SK-N-SH (cell line): Measurements from ENCODE around the gene CDSN. TPM values are rescaled to one million over a fixed set of nuclear protein-coding genes. Genes with fewer than 3 reads are reported as not detected.

Experiments
- CTCF ChIA-PET: fragments of 300-600, 350-600 bp; formaldehyde crosslinking; extraction: SDS; loops from one replicate; lab custom pipeline; 2021; lab: Yijun Ruan, JAX
- POLR2A ChIA-PET: fragments of 350-600 bp; sonication (Branson Sonifier 250); formaldehyde crosslinking; extraction: SDS; loops from one replicate; lab custom pipeline; 2020; ENCODE audit warnings: antibody characterized with exemption, inconsistent platforms; lab: Yijun Ruan, JAX
- DNase-seq: peaks from one replicate; pipeline ENCODE4 v3.0.0; 2012
- H2AFZ ChIP-seq: fragments of 200-600 bp; sonication (generic); 2 replicates; pipeline ENCODE4 v1.8.1; 2016; ENCODE audit warnings: antibody characterized with exemption, mild to moderate bottlenecking, low read depth
- H3F3A ChIP-seq: fragments of 200-600 bp; sonication (generic); replicated peaks from 2 replicates; pipeline ENCODE3; 2016; ENCODE audit warnings: antibody characterized with exemption, mild to moderate bottlenecking; ENCODE audit not compliant: insufficient read depth
- H3K27ac ChIP-seq, 2 experiments: fragments of 200-500 bp in 1 of 2; fragments of 200-600 bp in 1 of 2; sonication (Bioruptor generic) in 1 of 2; sonication (generic), shearing (Covaris generic) in 1 of 2; 2 replicates each; pipeline versions ENCODE4 v1.5.1 to v1.6.1; 2014 to 2016; ENCODE audit warnings: low read depth in 2 of 2, inconsistent platforms in 1 of 2, low read length in 1 of 2, mild to moderate bottlenecking in 1 of 2, mixed read lengths in 1 of 2
- H3K27me3 ChIP-seq: fragments of 200-600 bp; sonication (generic), shearing (Covaris generic); 2 replicates; pipeline ENCODE4 v1.6.1; 2016; ENCODE audit warnings: mixed run types; ENCODE audit not compliant: insufficient read depth
- H3K36me3 ChIP-seq, 2 experiments: fragments of 200-500 bp in 1 of 2; fragments of 200-600 bp in 1 of 2; sonication (Bioruptor generic) in 1 of 2; sonication (generic) in 1 of 2; replicated peaks in 1 of 2; 2 replicates each; pipeline versions ENCODE3 to v1.5.1; 2014 to 2016; ENCODE audit warnings: low read length in 1 of 2, mild to moderate bottlenecking in 1 of 2; ENCODE audit not compliant: insufficient read depth in 2 of 2, control insufficient read depth in 1 of 2
- H3K4me1 ChIP-seq, 2 experiments: fragments of 200-500 bp in 1 of 2; fragments of 200-600 bp in 1 of 2; sonication (Bioruptor generic) in 1 of 2; sonication (generic), shearing (Covaris generic) in 1 of 2; 2 replicates each; pipeline versions ENCODE4 v1.5.1 to v1.6.1; 2014 to 2016; ENCODE audit warnings: low read depth in 1 of 2, low read length in 1 of 2, mixed run types in 1 of 2; ENCODE audit not compliant: insufficient read depth in 2 of 2, control insufficient read depth in 1 of 2
- H3K4me2 ChIP-seq: fragments of 200-600 bp; sonication (generic), shearing (Covaris generic); 2 replicates; pipeline ENCODE4 v1.6.1; 2017; ENCODE audit warnings: mixed run types
- H3K4me3 ChIP-seq, 2 experiments: fragments of 200-500 bp in 1 of 2; fragments of 200-600 bp in 1 of 2; sonication (Bioruptor generic) in 1 of 2; sonication (generic), shearing (Covaris generic) in 1 of 2; 2 replicates each; pipeline versions ENCODE4 v1.5.1 to v1.8.1; 2014 to 2016; ENCODE audit warnings: low read depth in 2 of 2, inconsistent platforms in 1 of 2, low read length in 1 of 2, mild to moderate bottlenecking in 1 of 2, mixed read lengths in 1 of 2, moderate library complexity in 1 of 2
- H3K79me2 ChIP-seq: fragments of 200-600 bp; sonication (generic); 2 replicates; pipeline ENCODE4 v1.8.1; 2017; ENCODE audit warnings: mild to moderate bottlenecking; ENCODE audit not compliant: insufficient read depth
- H3K9ac ChIP-seq: fragments of 200-600 bp; sonication (generic); 2 replicates; pipeline ENCODE4 v1.6.1; 2017; ENCODE audit warnings: mixed run types
- H3K9me2 ChIP-seq: fragments of 200-600 bp; sonication (generic); 2 replicates; pipeline ENCODE4 v1.6.1; 2017; ENCODE audit warnings: mixed run types
- H3K9me3 ChIP-seq: fragments of 200-600 bp; sonication (generic); 2 replicates; pipeline ENCODE4 v1.6.1; 2017; ENCODE audit warnings: mixed run types, mild to moderate bottlenecking, moderate library complexity
- H4K20me1 ChIP-seq: fragments of 200-600 bp; sonication (generic); 2 replicates; pipeline ENCODE4 v1.6.1; 2017; ENCODE audit warnings: mild to moderate bottlenecking, mixed run types; ENCODE audit not compliant: insufficient read depth
- EP300 ChIP-seq, 2 experiments: IDR thresholded peaks; 2 replicates each; pipeline versions ENCODE4 v1.4.0 to v1.6.1; 2012; ENCODE audit warnings: borderline replicate concordance in 1 of 2, low read depth in 1 of 2, low read length in 1 of 2
- EZH2phosphoT487 ChIP-seq: fragments of 200-600 bp; sonication (generic); IDR thresholded peaks from 2 replicates; pipeline ENCODE4 v1.6.1; 2017; ENCODE audit warnings: low read depth, mixed run types, mild to moderate bottlenecking, antibody characterized with exemption, moderate library complexity, borderline replicate concordance
- IRF3 ChIP-seq: fragments of 150-350 bp; IDR thresholded peaks from 2 replicates; pipeline ENCODE4 v1.6.1; 2016; ENCODE audit warnings: mild to moderate bottlenecking, low read depth, low read length
- JUND ChIP-seq: IDR thresholded peaks from 2 replicates; pipeline ENCODE4 v1.4.0; 2012
- NRF1 ChIP-seq: IDR thresholded peaks from 2 replicates; pipeline ENCODE4 v1.6.1; 2012; ENCODE audit warnings: low read depth, mild to moderate bottlenecking, low read length
- POLR2AphosphoS5 ChIP-seq: IDR thresholded peaks from 2 replicates; pipeline ENCODE4 v1.6.1; 2012; ENCODE audit warnings: low read depth, low read length
- RAD21 ChIP-seq: IDR thresholded peaks from 2 replicates; pipeline ENCODE4 v1.6.1; 2012; ENCODE audit warnings: mild to moderate bottlenecking, low read length
- RFX5 ChIP-seq: IDR thresholded peaks from 2 replicates; pipeline ENCODE4 v1.6.1; 2012; ENCODE audit warnings: mild to moderate bottlenecking, improper control_type of control experiment, low read length
- SIN3A ChIP-seq: IDR thresholded peaks from 2 replicates; pipeline ENCODE4 v1.6.1; 2012; ENCODE audit warnings: low read depth, mild to moderate bottlenecking, low read length, moderate library complexity, borderline replicate concordance
- TAF1 ChIP-seq: IDR thresholded peaks from 2 replicates; pipeline ENCODE4 v1.6.1; 2012; ENCODE audit warnings: low read depth, mild to moderate bottlenecking, low read length, moderate library complexity, borderline replicate concordance
- TCF12 ChIP-seq: IDR thresholded peaks from 2 replicates; pipeline ENCODE4 v1.4.0; 2012
- TEAD4 ChIP-seq: IDR thresholded peaks from 2 replicates; pipeline ENCODE4 v1.4.0; 2012; ENCODE audit warnings: mild to moderate bottlenecking, borderline replicate concordance; ENCODE audit not compliant: insufficient read depth
- USF1 ChIP-seq: IDR thresholded peaks from 2 replicates; pipeline ENCODE4 v1.4.0; 2012; ENCODE audit warnings: low read depth, borderline replicate concordance
- YY1 ChIP-seq: IDR thresholded peaks from 2 replicates; pipeline ENCODE4 v1.4.0; 2012; ENCODE audit warnings: low read depth, mild to moderate bottlenecking
- WGBS: methylation state at CpG from one replicate; pipeline ENCODE4 v1.1.6; 2017; ENCODE audit warnings: low lambda C conversion rate; 5-methylcytosine and 5-hydroxymethylcytosine counted together
- polyA plus RNA-seq, 3 experiments: library from polyadenylated mRNA; depleted of rRNA; stranded (reverse); fragments of >200 nt; gene quantifications; 2 replicates each; pipeline ENCODE4 v1.2.3, GENCODE V29; 2012
- TF ChIP-seq, protein P1 (sequence below): fragments of 150-350 bp; IDR thresholded peaks from 2 replicates; pipeline ENCODE4 v1.6.1; 2017; ENCODE audit warnings: antibody characterized with exemption, low read length, low read depth, borderline replicate concordance
- TF ChIP-seq, protein P2 (sequence below): IDR thresholded peaks from 2 replicates; pipeline ENCODE4 v1.4.0; 2012; ENCODE audit warnings: low read depth, borderline replicate concordance

Gene CDSN
- polyA plus RNA-seq, 1 of the 3 experiments (the other 2 are of a cell fraction) = 0.02 TPM

DNA sequence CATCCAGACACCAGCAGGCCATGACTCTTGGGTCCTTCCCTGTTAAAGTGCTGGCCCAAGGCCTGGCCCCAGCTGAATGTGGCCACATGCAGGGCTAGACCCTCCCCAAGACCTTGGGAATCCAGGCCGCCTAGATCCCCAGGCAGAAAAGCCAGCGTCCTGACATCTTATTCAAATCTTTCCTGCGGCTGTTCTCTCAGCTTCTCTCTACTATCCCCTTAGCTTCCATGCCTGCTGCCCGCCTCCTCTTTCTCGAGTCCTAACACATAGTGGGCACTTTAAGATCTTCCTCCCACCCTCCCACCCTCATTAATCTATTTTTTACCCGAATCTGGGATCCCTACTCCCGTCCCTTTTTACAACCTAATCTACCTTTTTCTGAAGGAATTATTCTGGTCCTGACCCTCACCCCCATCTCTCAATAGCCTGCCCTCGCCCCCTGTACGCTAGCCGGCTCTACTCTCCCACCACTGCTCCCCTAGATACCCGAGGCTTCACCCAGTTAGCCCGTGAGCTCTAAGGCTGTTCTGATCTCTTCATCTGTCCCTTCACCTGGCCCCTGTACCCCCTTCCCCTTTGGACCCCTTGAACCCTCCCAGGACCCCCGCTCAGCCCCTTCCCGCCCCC, 37.4 kb upstream of the CDSN start, which contains the start of gene CCHCR1:
Gene CCHCR1 (minus strand): TSS at position 290 of the 627 bp plus-strand sequence. CDS start 202 bp downstream, at position 88.
- H3K27me3 ChIP-seq = no peaks in the 10 kb centered on the region
- ChIA-PET POLR2A (no interaction called here), CTCF (interaction anchor here (1.4 to 2.0 kb wide), 4 partner anchors 19 to 209 kb away, joined by 3 to 6 read pairs (median 5); partner anchors contain the start of gene PSORS1C2)
- DNase-seq = peak; percentile 45
- peak within 1 kb of the TSS; percentile 28 to 44; a peak in 2 of 4 replicates for H3K27ac ChIP-seq
- TF ChIP-seq USF1 (no peak), EZH2phosphoT487 (no peak), TAF1 (no peak), JUND (no peak), RFX5 (no peak), RAD21 (no peak), TCF12 (no peak), SIN3A (no peak), EP300 (IDR thresholded peaks at IDR 0.05; ENCODE audit: borderline replicate concordance in 1 of 2, low read depth in 1 of 2, low read length in 1 of 2) (no peak), YY1 (no peak), POLR2AphosphoS5 (no peak), IRF3 (no peak), NRF1 (no peak), TEAD4 (no peak)
- TF ChIP-seq, protein P1, sequence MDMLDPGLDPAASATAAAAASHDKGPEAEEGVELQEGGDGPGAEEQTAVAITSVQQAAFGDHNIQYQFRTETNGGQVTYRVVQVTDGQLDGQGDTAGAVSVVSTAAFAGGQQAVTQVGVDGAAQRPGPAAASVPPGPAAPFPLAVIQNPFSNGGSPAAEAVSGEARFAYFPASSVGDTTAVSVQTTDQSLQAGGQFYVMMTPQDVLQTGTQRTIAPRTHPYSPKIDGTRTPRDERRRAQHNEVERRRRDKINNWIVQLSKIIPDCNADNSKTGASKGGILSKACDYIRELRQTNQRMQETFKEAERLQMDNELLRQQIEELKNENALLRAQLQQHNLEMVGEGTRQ = no peak
- TF ChIP-seq, protein P2, sequence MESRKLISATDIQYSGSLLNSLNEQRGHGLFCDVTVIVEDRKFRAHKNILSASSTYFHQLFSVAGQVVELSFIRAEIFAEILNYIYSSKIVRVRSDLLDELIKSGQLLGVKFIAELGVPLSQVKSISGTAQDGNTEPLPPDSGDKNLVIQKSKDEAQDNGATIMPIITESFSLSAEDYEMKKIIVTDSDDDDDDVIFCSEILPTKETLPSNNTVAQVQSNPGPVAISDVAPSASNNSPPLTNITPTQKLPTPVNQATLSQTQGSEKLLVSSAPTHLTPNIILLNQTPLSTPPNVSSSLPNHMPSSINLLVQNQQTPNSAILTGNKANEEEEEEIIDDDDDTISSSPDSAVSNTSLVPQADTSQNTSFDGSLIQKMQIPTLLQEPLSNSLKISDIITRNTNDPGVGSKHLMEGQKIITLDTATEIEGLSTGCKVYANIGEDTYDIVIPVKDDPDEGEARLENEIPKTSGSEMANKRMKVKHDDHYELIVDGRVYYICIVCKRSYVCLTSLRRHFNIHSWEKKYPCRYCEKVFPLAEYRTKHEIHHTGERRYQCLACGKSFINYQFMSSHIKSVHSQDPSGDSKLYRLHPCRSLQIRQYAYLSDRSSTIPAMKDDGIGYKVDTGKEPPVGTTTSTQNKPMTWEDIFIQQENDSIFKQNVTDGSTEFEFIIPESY = no peak
- H3K4me2 ChIP-seq = peak within 1 kb of the TSS; percentile 91
- peak within 1 kb of the TSS; percentile 72 for H3K9ac ChIP-seq
- H3K79me2 ChIP-seq = peaks cover 9% of the 10 kb centered on the region
- H3K4me3 ChIP-seq = peak within 1 kb of the TSS; percentile 83 to 93
- H3F3A ChIP-seq = no peaks in the 10 kb centered on the region
- H3K9me3 ChIP-seq = no peaks in the 10 kb centered on the region
- no peaks in the 10 kb centered on the region for H3K9me2 ChIP-seq
- no peaks in the 10 kb centered on the region for H4K20me1 ChIP-seq
- H2AFZ ChIP-seq = peak within 1 kb of the TSS; percentile 90
- peaks cover 0 to 2% of the 10 kb centered on the region in 2 experiments for H3K36me3 ChIP-seq
- peaks cover 0 to 18% of the 10 kb centered on the region in 2 experiments; a peak in 1 of 4 replicates for H3K4me1 ChIP-seq
- 11% methylated on average over 14 of the region's 14 CpGs for WGBS
